CD4-positive, alpha-beta T cell treated with Interleukin-2 at 100 ng/mL for 4 hours (primary cell): ENCODE measurements around the gene TRRAP.

Experiments
- DNase-seq: peaks from one replicate; pipeline ENCODE4 v3.0.0-alpha.2; 2020; ENCODE audit warnings: low spot score

TRRAP gene

DNA sequence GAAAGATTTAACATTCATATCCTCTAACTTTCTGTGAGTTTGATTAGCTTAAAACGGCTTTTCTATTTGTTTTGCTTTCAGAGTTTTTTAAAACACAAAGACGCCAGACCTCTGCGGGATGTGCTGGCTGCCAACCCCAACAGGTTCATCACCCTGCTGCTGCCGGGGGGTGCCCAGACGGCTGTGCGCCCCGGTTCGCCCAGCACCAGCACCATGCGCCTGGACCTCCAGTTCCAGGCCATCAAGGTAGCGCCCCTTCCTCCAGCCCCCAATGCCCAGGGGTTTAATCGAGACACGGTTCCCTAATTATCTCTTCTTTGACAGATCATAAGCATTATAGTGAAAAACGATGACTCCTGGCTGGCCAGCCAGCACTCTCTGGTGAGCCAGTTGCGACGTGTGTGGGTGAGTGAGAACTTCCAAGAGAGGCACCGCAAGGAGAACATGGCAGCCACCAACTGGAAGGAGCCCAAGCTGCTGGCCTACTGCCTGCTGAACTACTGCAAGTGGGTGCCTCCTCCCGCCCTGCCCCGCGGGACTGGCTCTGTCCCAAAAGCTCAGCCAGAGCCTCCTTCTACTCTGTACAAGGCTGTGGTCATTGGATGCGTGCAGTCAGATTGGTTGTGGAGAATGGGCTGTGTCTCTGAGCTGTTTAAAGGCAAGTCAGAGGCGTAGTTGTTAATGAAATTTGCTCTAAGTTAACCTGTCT, 71.2 kb downstream of the TRRAP start:
- no peak for DNase-seq

DNA sequence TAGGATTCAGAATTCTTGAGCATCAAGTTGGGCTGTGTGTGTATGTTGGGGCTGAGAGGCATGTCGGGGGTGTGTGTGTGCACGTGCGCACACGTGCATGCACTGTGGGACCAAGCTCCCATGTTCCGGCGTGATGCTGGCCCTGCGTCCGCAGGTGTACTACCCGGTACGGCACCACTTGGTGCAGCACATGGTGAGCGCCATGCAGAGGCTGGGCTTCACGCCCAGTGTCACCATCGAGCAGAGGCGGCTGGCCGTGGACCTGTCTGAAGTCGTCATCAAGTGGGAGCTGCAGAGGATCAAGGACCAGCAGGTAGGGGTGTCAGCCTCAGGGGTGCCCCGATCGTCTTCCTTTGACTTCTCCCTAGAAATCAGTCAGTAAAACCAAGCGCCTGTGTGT, 77.7 kb downstream of the TRRAP start:
- DNase-seq: no peak

DNA sequence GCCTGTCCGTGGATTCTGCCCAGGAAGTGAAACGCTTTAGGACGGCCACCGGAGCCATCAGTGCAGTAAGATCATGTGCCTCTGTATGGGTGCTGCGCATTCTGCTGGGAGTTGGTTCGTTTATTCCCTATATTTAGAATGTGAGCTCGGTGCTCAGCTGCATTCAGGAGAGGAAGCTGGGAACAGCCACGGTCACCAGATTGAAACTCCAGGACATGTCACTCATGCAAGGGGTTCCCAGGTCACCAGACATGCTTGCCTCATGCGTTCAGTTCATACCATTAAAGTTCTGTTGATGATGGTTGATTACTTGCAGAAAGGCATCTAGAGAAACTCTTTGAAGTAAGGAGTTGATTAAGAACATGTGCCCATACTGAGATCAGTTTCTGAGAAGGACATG, 78.1 kb downstream of the TRRAP start:
- no peak for DNase-seq

DNA sequence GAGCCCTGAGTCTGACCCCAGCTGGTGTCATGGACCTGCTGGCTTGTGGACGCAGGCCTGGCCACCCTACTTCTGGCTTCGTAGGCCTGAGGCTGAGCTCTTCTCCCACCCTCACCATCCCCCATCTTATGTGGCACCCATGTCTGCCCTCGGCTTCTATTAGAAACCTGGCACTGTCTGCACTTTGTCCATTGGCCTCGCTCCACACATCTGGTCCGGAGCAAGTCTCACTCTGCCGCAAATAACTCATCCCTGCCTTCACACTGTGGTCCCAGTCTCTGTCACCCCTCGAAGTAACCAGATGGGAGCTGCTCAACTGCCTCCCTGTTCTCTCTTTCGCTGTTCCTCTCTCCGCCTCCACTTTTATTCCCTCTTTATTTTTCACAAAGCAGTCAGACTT, 78.6 kb downstream of the TRRAP start:
- no peak for DNase-seq

DNA sequence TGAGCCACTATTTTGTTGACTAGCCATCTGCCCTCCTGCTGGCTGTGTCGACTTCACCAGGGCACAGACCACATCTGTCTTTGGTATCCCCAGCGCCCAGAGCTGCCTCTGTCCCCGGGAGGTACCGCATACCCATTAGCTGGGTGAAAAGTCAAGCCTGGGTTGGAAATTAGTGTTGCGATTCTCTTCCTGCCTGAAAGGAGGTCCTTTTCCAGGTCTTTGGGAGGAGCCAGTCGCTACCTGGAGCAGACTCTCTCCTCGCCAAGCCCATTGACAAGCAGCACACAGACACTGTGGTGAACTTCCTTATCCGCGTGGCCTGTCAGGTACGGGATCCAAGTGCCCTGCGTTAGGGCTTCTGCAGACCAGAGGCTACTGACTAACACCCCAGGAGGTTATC, 79.4 kb downstream of the TRRAP start:
- DNase-seq: no peak

DNA sequence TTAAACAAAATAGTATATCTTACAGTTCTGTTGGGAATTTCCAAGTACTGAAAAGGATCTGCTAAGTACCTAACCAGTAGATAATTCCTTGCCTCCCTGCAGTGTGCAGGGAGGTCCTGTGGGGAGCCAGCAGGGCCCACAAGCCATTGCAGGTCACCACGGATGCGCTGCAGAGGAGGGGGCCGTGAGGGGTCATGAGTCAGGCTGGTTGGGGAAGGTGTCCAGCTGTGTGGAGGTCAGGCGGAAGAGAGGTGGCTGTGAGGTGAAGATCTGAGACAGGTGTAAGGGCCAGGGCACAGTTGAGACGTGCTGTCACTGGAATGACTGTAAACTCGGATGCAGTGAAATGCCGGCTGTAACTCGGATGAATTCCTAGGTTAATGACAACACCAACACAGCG, 80.6 kb downstream of the TRRAP start:
- no peak for DNase-seq

DNA sequence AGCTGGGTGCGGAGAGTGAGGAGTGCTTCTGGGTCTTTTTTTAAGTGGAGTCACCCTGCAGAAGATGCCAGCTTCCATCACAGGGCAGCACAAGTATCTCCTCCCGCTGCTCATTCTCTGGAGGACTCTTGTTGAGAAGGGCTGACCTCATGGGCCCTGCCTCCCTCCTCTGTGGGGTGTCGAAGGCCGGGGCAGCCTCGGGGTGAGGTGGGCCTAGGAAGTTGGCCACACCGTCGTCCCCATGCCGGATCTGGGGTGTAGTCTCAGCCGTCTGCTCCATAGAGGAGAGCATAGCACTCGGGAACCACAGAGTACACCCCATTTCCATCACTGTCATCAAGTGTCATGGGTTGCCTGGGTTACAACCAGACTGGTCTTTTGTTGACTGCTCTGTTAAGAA, 85.0 kb downstream of the TRRAP start:
- no peak for DNase-seq

DNA sequence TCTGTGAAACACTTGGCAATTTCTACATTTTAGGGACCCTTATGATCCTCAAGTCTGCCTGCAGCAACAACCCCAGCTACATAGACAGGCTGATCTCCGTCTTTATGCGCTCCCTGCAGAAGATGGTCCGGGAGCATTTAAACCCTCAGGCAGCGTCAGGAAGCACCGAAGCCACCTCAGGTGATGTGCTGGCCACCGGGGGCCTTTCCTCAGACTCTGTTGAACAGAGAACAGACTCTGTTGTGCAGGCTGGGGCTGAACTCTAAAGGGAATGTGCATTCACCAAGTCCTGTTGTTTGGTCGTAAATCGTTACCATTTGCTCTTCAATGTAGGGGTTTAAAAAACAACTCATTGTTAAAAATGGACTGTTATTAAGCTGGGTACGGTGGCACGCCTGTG, 86.3 kb downstream of the TRRAP start:
- no peak for DNase-seq

DNA sequence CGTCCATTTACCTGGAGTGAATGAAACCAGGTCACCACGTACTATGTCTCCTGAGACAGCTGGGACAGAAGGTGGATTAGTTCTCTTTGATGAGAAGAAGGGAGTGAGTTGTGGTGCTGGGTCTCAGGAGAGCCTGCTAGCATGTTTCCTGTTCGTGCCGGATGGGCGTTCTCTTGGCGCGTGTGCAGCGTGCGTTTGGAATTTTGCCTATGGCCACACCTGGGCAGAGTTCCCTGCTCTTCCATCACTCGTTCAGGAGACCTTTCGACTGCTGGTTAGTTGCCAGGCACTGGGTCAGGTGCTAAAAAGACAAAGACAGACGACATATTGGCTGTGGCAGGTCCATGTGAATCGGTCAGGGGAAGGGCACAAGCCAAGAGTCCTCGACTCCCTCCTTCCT, 90.3 kb downstream of the TRRAP start:
- no peak for DNase-seq

DNA sequence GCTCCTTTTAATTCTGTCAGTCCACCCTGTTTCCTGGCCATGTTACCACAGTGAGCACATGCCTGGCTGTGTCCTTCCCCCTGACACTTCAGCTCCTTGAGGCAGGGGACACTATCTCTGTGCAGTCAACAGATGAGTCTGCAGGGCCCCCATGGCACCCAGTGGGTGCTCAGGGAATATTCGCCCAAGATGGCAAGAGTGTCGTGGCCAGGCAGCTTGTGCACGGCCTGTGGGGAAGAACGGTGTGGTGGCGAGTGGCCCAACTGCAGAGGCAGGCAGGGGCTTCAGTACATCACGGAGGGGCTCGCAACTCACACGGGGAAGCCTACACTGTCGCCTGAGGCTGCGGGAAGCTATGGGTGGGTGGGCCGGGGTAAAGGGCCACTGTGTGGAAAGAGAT, 91.1 kb downstream of the TRRAP start:
- no peak for DNase-seq

DNA sequence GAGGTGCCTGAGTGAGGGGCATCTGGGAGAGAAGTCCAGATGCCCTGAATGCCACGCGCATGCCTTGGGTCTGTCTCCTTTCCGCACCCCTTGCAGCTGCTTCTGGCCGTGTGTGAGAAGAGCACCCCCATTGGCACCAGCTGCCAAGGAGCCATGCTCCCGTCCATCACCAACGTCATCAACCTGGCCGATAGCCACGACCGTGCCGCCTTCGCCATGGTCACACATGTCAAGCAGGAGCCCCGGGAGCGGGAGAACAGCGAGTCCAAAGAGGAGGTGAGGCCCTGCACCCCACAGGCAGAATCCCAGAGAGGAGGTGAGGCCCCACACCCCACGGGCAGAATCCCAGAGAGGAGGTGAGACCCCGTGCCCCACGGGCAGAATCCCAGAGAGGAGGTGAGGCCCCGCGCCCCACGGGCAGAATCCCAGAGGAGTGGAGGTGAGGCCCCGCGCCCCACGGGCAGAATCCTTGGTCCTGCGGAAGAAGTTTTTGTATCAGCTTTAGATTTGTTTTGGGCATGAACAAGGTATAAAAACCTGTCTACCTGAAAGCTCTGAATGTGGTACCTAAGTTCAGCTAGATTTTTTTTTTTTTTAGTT, 91.8 kb downstream of the TRRAP start:
- no peak for DNase-seq

DNA sequence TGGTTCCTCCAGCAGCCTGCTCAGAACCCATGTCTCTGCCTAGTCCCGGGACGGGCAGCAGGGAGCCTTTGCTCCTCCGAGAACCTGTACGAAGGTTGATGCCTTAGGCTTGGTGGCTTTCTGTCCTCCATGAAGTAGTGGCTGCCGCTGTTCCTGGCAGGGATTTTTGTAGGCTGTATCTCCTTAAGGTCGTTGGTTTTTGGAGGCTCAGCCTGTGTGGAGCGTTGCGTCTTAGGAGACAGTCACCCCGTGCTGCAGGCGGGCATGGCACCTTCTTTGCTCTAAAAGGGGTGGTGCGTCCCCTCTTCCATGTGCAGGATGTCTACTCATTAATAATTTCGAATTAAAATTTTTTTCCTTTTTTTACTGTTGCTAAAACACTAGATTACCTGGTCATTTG, 92.5 kb downstream of the TRRAP start:
- no peak for DNase-seq

DNA sequence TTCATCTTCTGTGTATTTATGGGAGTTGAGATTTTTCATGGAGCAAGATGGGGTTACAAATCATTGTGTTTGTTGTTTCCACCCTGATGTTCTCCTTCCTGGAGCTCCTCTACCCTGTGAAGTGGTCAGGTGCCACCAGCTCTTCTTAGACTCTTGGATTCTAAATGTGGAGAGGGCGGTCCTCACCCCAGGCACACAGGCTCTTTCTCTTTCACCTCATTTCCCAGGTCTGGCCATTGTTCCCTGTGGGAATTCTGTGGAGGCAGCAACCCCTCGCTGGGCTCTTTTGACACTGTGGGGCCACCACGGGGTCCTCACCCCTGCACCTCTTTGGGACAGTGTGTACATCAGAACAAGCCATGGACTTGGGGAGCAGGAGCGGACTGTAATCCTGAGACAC, 95.9 kb downstream of the TRRAP start:
- DNase-seq: no peak

DNA sequence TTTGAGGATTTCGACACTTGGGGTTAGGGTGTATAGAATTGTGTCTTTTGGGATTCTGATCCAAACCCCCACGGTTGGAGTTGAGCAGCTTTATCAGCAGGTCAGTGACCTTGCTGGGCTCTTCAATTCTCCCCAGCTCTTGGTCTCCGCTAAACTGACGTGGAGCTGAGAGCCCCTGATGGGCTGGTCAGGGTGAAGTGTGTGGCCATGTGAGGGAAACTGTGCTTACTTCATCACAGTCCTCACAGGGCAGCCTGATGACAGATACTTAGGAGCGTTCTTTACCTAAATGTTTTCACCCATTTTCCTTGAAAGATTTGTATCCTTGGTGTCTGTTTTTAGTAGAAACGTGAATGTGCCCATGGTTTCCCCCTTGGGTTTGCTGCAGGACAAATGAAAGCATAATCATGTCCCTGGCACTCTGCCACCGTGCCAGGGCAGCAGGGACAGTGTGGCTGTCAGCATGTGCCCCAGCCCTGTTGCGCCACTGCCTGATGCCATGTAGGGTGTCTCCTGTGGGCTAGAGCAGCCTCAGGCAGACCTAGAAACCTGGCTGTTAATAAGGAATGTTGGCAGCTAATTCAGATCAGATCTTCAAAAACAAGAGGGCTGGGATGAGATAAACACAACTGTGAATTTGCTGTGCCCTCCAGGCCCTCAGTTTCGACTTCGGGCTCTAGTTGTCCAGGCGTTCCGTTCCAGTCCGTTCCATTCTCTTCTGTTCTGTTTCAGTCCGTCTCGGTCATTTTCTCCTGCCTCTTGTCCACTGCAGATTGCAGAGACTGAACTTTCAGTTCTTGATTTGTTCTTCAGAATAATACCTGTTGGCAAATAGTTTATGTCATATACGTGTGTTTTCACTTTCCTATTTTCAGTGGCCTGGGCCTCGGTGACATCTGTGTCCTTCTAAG, 96.8 kb downstream of the TRRAP start:
- DNase-seq: no peak

DNA sequence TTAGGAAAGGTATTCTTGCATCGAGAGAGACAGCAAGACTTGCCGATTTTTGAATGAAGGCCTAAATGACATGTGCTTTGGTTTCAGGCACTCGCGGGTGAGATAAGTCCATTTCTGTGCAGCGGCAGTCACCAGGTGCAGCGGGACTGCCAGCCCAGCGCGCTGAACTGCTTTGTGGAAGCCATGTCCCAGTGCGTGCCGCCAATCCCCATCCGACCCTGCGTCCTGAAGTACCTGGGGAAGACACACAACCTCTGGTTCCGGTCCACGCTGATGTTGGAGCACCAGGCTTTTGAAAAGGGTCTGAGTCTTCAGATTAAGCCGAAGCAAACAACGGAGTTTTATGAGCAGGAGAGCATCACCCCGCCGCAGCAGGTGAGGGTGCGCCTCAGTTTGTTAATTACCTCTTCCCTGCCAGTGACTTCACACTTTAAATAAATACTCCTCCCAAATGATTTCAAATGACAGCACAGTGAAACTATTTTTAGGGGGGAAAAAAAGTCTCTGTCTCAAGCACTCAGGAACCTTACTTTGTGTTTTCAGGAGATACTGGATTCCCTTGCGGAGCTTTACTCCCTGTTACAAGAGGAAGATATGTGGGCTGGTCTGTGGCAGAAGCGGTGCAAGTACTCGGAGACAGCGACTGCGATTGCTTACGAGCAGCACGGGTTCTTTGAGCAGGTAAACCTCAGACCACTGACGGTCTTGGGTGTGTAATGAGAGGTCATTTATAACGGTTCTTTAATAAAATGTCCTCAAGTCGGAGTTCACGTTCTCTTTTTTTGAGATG, 98.3 kb downstream of the TRRAP start:
- no peak for DNase-seq

DNA sequence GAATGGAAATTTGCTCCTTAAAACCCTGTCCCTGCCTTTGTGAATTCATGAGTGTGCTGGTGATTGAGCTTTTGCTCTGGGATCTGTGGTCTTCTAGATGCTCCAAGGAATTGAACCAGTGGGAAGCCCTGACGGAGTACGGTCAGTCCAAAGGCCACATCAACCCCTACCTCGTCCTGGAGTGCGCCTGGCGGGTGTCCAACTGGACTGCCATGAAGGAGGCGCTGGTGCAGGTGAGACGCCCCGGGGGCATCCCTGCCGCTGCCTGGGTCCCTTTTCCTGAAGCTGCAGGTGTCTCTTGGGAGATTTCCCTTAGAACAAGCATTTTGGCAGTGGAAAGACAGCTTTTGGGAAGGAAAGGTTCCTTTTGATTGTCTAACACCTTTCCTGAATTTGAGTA, 100.3 kb downstream of the TRRAP start:
- DNase-seq: no peak

DNA sequence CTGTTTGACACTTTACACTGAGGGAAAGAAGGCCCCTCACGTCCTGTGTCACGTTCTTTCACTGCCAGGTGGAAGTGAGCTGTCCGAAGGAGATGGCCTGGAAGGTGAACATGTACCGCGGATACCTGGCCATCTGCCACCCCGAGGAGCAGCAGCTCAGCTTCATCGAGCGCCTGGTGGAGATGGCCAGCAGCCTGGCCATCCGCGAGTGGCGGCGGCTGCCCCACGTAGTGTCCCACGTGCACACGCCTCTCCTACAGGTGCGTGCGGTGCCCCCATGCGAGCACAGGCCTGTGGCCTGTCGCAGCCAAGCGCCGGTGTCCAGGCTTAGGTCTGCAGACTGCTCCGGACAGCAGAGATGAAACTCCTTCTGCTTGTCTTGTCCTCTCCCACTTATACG, 103.4 kb downstream of the TRRAP start:
- DNase-seq: no peak

DNA sequence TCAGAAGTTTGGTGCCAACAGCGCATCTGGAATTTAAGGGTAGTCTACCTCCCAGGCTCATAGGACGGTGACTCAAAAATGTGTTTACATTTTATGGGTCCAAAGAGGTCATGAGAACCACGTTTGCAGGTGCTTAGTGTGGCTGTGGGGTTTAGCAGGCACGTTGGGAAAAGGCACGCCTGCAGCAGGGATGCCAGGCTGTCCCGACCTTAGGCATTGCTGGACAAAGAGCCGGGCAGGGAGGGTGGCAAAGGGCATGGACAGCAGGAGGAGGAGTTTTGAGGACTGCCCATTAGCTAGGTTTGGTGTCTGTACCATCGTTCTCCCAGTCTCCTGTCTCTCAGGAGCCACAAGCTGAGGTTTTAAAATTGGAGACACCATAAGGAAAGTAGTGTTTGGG, 104.4 kb downstream of the TRRAP start:
- no peak for DNase-seq

DNA sequence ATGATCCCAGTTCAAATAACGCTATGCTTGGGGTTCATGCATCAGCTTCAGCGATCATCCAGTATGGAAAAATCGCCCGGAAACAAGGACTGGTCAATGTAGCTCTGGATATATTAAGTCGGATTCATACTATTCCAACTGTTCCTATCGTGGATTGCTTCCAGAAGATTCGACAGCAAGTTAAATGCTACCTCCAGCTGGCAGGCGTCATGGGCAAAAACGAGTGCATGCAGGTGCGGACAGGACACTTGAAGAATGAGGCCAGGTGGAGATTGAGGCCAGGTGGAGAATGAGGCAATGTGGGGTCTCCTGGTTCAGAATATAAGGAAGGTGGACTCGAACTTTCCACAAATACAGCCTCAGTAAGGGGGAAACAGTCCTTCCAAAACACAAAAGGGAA, 105.8 kb downstream of the TRRAP start:
- DNase-seq: no peak

DNA sequence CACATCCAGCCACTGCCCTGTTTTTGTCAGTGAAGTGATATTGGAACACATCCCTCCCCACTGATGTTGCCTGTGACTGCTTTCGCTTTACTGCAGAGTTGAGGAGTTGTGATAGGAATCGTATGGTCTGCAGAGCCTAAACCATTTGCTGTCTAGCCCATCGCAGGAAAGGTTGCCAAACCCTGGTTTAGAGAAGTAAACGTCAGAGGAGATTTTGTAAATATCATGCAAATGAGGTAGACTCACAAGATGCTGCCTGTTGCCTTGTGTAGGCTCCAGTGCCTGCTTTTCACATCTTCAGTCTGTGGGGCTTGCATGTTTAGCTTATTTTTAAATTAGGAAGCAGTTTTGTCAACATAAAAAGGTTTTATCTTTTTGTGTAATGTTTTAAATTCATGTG, 107.1 kb downstream of the TRRAP start:
- no peak for DNase-seq

DNA sequence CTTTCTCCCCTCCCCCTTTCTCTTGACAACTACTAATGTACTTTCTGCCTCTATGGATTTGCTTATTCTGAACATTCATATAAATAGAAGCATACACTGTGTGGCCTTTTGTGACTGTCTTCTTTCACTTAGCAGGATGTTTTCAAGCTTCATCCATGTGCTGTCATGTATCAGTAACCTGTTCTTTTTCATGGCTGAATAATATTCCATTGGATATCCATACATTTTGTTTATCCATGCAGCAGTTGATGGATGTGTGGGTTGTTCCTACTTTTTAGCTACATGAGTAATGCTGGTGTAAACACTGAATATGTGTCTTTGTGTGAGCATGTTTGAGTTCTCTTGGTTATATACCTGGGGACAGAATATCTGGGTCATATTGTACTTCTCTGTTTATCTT, 107.6 kb downstream of the TRRAP start:
- no peak for DNase-seq

DNA sequence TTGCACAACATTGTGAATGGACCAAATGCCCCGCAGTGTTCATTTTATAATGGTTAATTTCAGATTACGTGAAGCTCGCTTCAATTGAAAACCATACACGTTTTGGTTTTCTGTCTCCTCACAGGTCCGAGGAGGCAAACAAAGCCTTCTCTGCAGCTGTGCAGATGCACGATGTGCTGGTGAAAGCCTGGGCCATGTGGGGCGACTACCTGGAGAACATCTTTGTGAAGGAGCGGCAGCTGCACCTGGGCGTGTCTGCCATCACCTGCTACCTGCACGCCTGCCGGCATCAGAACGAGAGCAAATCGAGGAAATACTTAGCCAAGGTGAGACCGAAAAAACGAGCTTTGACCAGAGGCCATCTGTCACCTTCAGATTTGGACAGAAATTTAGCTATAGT, 110.3 kb downstream of the TRRAP start:
- DNase-seq: no peak

DNA sequence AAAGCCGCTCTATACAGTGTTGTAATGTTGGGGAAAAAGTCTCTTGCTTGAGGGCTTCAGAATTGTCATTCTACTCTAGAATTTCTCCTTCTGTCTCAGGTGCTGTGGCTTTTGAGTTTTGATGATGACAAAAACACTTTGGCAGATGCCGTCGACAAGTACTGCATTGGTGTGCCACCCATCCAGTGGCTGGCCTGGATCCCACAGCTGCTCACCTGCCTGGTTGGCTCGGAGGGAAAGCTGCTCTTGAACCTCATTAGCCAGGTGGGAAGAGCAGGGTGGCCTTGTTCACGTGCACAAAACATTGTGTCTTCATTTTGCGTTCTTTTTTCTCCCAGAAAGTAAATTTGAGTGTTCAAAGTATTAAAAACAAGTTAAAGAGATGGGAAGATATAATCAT, 112.0 kb downstream of the TRRAP start:
- no peak for DNase-seq
